RWPE1 (cell line): ENCODE results near the gene EGFL7.

Source experiments
- CTCF ChIA-PET: fragments of 350-600 bp; sonication (Branson Sonifier 250); formaldehyde crosslinking; extraction: SDS; loops from one replicate; lab custom pipeline; 2021; lab: Yijun Ruan, JAX
- POLR2A ChIA-PET: fragments of 400-600 bp; formaldehyde crosslinking; extraction: SDS; loops from one replicate; lab custom pipeline; 2020; ENCODE audit warnings: antibody characterized with exemption; ENCODE audit not compliant: low non-redundant PET; lab: Yijun Ruan, JAX
- DNase-seq: peaks from one replicate; pipeline ENCODE4 v3.0.0; 2012; ENCODE audit warnings: low spot score
- H3K27ac ChIP-seq: fragments of 450-650 bp; 2 replicates; pipeline ENCODE4 v1.5.1; 2017
- CTCF ChIP-seq: fragments of 450-650 bp; conservative IDR thresholded peaks from 2 replicates; pipeline ENCODE4 v1.5.1; 2017; ENCODE audit warnings: low read depth, mild to moderate bottlenecking

EGFL7 gene

DNA sequence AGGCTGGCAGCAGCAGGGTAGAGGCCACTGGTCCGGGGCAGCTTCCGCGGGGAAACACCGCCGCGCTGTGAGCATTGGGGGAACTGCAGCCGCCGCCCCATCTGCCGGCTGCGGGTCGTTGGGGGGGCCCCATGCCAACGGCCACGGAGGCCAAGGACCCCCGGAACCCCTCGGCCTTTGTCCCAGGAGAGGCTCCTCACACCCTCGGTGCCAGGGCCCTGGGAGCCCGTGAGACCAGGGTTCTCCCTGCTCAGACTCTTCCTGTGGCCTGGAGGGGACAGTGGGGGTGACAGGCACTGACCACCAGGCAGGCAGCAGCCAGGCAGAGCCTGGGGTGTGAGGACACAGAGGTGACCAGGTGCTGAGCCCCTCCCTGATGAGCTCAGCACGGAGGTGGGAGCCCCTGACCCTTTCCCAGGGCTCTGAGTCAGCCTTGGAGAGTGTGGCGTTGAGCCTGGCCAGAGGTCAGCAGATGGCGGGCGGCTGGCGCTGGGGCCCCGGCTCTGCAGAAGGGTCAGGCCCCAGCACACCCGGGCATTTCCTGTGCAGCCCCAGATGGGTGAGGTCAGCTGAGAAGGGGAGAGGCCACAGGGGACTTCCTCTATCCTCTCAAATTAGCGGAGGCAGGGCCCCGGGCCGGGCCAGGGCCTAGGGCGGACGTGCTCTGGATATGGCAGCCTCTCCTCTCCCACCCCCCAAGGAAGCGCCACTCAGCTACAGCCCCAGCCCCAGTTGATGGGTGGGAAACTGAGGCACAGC lies 17.9 kb upstream of the EGFL7 start:
- peak; percentile 95 for DNase-seq
- ChIA-PET CTCF (interaction anchor here (0.6 to 3.1 kb wide), 24 partner anchors 9 to 307 kb away, joined by 3 to 21 read pairs (median 4); no protein-coding TSS in a partner anchor), POLR2A (no interaction called here)
- peak; percentile 100 for TF ChIP-seq CTCF
- 0 out of 2 replicates have a peak overlapping the region, but pooled peaks have one; percentile 4 for H3K27ac ChIP-seq

- ChIA-PET POLR2A (no interaction called here), CTCF (interaction anchor here (0.8 to 3.1 kb wide), 12 partner anchors 11 to 219 kb away, joined by 3 to 21 read pairs (median 8); no protein-coding TSS in a partner anchor)
- DNase-seq: no peak
- no peak overlapping the region for H3K27ac ChIP-seq
- no peak for TF ChIP-seq CTCF
Observed at GRCh38 chr9:136645352-136645902, 17.3 kb upstream of the EGFL7 start.

DNA sequence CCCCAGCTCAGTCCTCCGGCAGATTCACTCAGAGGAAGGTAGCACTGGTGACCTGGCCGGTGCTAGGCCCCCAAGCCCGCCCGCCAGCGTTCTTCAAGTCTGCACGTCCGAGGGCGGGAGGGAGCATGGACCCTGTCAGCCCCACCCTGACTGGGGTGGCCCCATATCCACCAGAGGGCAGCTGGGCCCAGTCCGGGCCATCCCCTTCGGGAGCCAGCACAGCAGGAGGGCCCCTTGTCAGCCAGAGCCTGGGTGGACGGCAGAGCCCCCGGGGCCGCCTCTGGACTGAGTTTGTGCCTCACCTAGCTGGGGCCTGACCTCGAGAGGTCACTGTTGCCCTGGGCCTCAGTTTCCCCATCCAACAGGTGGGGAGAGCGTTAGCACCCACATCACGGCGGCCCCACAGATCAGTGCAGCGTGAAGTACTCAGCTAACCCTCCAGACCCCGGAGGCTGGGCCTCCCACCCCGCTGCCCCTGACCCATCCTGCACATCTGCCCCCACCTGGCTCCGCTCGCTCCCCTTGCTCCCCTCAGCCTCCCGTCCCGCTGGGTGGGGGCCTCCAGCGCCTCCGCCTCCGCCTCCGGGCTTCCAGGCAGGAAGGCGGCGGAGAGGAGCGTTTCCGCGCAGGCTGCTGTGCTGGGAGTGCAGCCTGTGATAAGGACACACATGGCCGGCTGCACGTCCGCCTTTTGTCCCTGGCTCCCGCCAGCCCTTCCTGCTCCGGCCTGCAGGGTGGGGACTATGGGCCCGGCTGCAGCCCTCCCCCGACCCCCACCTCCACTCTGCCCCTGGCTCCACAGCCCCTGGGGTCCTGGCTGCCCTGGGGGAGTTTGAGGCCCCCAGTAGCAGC lies 16.6 kb upstream of the EGFL7 start:
- no peak for DNase-seq
- H3K27ac ChIP-seq: no peak overlapping the region
- ChIA-PET POLR2A (no interaction called here), CTCF (interaction anchor here (1.1 to 2.6 kb wide), 5 partner anchors 25 to 161 kb away, joined by 4 to 18 read pairs (median 8); no protein-coding TSS in a partner anchor)
- TF ChIP-seq CTCF: no peak

DNA sequence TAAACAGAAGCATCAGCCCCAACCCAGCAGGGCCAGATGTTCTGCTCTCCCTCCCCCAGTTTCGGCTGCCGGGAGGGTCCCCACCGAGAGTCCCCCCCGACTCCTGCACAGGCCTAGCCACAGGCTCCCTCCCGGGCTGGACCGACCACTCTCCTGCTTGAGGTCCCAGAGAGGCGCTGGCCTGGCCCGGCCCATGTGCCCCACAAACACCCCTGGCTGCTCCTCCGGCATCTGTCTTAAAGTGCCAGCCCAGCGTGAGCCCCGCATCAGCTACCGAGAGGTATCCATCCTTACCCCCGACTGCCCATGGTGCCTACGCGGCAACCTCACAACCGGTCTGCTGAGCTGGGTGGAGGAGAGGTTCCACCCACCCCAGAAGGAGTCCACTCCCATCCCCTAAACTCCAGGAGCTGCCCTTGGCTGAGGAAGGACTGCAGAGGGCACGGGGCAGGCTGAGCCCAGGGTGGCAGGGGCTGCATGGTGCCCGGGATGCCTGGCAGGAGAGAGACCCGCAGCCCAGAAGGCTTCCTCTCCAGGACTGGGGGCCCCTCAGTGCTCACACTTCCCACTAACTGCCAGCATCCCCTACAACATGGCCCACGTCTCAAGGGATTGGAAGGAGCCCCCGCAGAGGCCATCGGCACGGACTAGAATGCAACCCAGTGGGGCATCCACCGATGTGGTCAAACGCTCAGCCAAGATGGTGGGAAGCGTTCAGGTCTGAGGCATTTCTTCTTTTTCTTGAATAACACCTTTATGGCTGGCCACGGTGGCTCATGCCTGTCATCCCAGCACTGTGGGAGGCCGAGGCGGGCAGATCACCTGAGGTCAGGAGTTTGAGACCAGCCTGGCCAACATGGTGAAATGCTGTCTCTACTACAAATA lies 15.6 kb upstream of the EGFL7 start:
- no peak for DNase-seq
- H3K27ac ChIP-seq: no peak overlapping the region
- ChIA-PET POLR2A (no interaction called here), CTCF (interaction anchor here (0.7 to 1.7 kb wide), 5 partner anchors 25 to 162 kb away, joined by 3 to 8 read pairs (median 4); no protein-coding TSS in a partner anchor)
- TF ChIP-seq CTCF: no peak

- H3K27ac ChIP-seq: no peak overlapping the region
- ChIA-PET POLR2A (no interaction called here), CTCF (interaction anchor here (0.6 to 1.3 kb wide), 3 partner anchors 10 to 336 kb away, joined by 3 read pairs; no protein-coding TSS in a partner anchor)
- no peak for TF ChIP-seq CTCF
- no peak for DNase-seq
Observed at GRCh38 chr9:136648751-136649150, 14.0 kb upstream of the EGFL7 start.
